ENCODE measurements around the gene LRMDA. TPM values are rescaled to one million over a fixed set of nuclear protein-coding genes. Genes with fewer than 3 reads are reported as not detected.

LRMDA gene
- polyA plus RNA-seq, 1 donor (not counting 4 experiments of a cell fraction or from before 2014, with no cell fraction given) = not detected

DNA sequence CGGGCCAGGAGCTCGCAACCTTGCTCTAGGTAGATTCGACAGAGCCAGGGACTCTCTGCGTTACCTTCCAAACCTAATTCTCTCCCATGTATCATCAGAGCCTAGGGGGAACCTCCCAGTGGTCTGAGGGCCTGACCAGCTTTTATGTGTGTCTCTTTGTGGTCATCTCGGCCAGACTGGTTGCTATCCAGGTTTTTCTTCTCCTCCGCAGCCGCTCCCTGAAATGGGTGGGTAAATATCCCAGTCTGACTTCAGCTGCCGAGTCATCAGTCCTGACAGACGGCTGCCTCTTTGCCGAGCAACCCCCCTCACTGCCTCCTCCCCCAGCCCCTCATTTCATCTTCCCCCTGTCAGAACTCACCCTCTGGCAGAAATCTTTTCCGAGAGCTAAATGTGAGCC lies 578.1 kb downstream of the LRMDA start:
- no peaks in the 10 kb centered on the region for H3K4me1 ChIP-seq (ENCODE audit: control insufficient read depth, extremely low read depth, insufficient read depth, low read length)
- no peaks in the 10 kb centered on the region for H3K9me3 ChIP-seq (ENCODE audit: control insufficient read depth, low read depth, low read length)
- H3K79me2 ChIP-seq (ENCODE audit: control insufficient read depth, insufficient read depth, low read length) = no peaks in the 10 kb centered on the region
- dilution Hi-C loops (cut with MboI; ENCODE audit: extremely low pct_ligation_motif_present, low sequenced_read_pairs) = no loop called here
- H2AFZ ChIP-seq (ENCODE audit: control insufficient read depth, low read length) = no peak overlapping the region
- no peak overlapping the region for H3K9ac ChIP-seq (ENCODE audit: control insufficient read depth, extremely low read depth, insufficient read depth, low read length)
- no peak overlapping the region for H3K27ac ChIP-seq (ENCODE audit: control insufficient read depth, insufficient read depth, low read length)
- DNase-seq (ENCODE audit: low read depth, low spot score) = no peak
- H3K27me3 ChIP-seq (ENCODE audit: control insufficient read depth, extremely low read depth, insufficient read depth, low read length) = peaks cover 8% of the 10 kb centered on the region
- no peaks in the 10 kb centered on the region for H4K20me1 ChIP-seq (ENCODE audit: control insufficient read depth, extremely low read depth, insufficient read depth, low read length)
- no peak overlapping the region for H3K4me3 ChIP-seq (ENCODE audit: control insufficient read depth in 2 of 3, extremely low read depth in 1 of 3, insufficient read depth in 2 of 3, low read depth in 1 of 3, low read length in 3 of 3)
- H3K4me2 ChIP-seq (ENCODE audit: control insufficient read depth, extremely low read depth, insufficient read depth, low read depth, low read length) = no peak overlapping the region
- no peak for FAIRE-seq
- H3K9me1 ChIP-seq (ENCODE audit: control insufficient read depth, extremely low read depth, insufficient read depth, low read length) = no peaks in the 10 kb centered on the region
- no peaks in the 10 kb centered on the region for H3K36me3 ChIP-seq (ENCODE audit: control insufficient read depth in 2 of 2, extremely low read depth in 1 of 2, insufficient read depth in 2 of 2, low read length in 2 of 2)
- TF ChIP-seq, protein P1, sequence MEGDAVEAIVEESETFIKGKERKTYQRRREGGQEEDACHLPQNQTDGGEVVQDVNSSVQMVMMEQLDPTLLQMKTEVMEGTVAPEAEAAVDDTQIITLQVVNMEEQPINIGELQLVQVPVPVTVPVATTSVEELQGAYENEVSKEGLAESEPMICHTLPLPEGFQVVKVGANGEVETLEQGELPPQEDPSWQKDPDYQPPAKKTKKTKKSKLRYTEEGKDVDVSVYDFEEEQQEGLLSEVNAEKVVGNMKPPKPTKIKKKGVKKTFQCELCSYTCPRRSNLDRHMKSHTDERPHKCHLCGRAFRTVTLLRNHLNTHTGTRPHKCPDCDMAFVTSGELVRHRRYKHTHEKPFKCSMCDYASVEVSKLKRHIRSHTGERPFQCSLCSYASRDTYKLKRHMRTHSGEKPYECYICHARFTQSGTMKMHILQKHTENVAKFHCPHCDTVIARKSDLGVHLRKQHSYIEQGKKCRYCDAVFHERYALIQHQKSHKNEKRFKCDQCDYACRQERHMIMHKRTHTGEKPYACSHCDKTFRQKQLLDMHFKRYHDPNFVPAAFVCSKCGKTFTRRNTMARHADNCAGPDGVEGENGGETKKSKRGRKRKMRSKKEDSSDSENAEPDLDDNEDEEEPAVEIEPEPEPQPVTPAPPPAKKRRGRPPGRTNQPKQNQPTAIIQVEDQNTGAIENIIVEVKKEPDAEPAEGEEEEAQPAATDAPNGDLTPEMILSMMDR (optimal IDR thresholded peaks at IDR 0.05 in 1 of 3, IDR thresholded peaks at IDR 0.05 in 1 of 3, conservative IDR thresholded peaks at IDR 0.05 in 1 of 3; ENCODE audit: extremely low read depth in 1 of 3, insufficient read depth in 2 of 3, low read length in 3 of 3) = no peak
- no peak for TF ChIP-seq EZH2 (IDR thresholded peaks at IDR 0.05; ENCODE audit: low read length)

DNA sequence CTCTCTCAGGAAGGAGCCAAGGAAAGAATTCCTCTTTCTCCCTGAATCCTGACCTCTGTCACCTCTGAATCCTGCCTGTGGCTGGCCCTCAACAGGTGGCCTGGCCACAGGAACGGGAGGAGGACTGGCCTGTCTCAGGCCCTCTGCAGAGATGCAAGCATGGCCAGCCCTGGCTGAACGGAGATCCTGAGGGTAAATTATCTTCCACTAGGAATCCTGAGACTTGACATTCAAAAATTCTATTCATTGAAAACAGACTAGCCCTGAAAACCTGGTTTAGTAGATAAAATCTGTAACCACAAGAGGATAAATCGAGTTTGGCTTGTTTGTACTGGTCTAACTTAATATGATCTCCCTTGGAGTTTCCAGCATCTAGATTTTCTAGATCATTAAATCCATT lies 579.3 kb downstream of the LRMDA start:
- H3K9me3 ChIP-seq (ENCODE audit: control insufficient read depth, low read depth, low read length) = no peaks in the 10 kb centered on the region
- H3K4me1 ChIP-seq (ENCODE audit: control insufficient read depth, extremely low read depth, insufficient read depth, low read length) = no peaks in the 10 kb centered on the region
- FAIRE-seq (no peak), DNase-seq (ENCODE audit: low read depth, low spot score) (no peak)
- no peaks in the 10 kb centered on the region for H3K36me3 ChIP-seq (ENCODE audit: control insufficient read depth in 2 of 2, extremely low read depth in 1 of 2, insufficient read depth in 2 of 2, low read length in 2 of 2)
- H3K9me1 ChIP-seq (ENCODE audit: control insufficient read depth, extremely low read depth, insufficient read depth, low read length) = no peaks in the 10 kb centered on the region
- H3K79me2 ChIP-seq (ENCODE audit: control insufficient read depth, insufficient read depth, low read length) = no peaks in the 10 kb centered on the region
- H3K4me2 ChIP-seq (ENCODE audit: control insufficient read depth, extremely low read depth, insufficient read depth, low read depth, low read length) = no peak overlapping the region
- peaks cover 8% of the 10 kb centered on the region for H3K27me3 ChIP-seq (ENCODE audit: control insufficient read depth, extremely low read depth, insufficient read depth, low read length)
- no peaks in the 10 kb centered on the region for H4K20me1 ChIP-seq (ENCODE audit: control insufficient read depth, extremely low read depth, insufficient read depth, low read length)
- no peak for TF ChIP-seq EZH2 (IDR thresholded peaks at IDR 0.05; ENCODE audit: low read length)
- TF ChIP-seq, protein P1 (optimal IDR thresholded peaks at IDR 0.05 in 1 of 3, IDR thresholded peaks at IDR 0.05 in 1 of 3, conservative IDR thresholded peaks at IDR 0.05 in 1 of 3; ENCODE audit: extremely low read depth in 1 of 3, insufficient read depth in 2 of 3, low read length in 3 of 3) = no peak
- H3K4me3 ChIP-seq (ENCODE audit: control insufficient read depth in 2 of 3, extremely low read depth in 1 of 3, insufficient read depth in 2 of 3, low read depth in 1 of 3, low read length in 3 of 3) = no peak overlapping the region
- H2AFZ ChIP-seq (ENCODE audit: control insufficient read depth, low read length) = no peak overlapping the region
- no peak overlapping the region for H3K9ac ChIP-seq (ENCODE audit: control insufficient read depth, extremely low read depth, insufficient read depth, low read length)
- dilution Hi-C loops (cut with MboI; ENCODE audit: extremely low pct_ligation_motif_present, low sequenced_read_pairs) = no loop called here
- no peak overlapping the region for H3K27ac ChIP-seq (ENCODE audit: control insufficient read depth, insufficient read depth, low read length)

All from keratinocyte (primary cell).